ENCODE data around the gene WDR7. TPM values are rescaled to one million over a fixed set of nuclear protein-coding genes. Genes with fewer than 3 reads are reported as not detected.

WDR7 gene
- total RNA-seq, 1 donor from 2014 or later = 28.4 TPM

GRCh38 chr18:56789889-56790180 lies 138.7 kb downstream of the WDR7 start:
- no peak overlapping the region for H3K4me3 Mint-ChIP-seq
- no peak for DNase-seq (ENCODE audit: low spot score)
- H3K9me3 Mint-ChIP-seq = no peaks in the 10 kb centered on the region
- H3K4me1 Mint-ChIP-seq (ENCODE audit: low read depth) = no peaks in the 10 kb centered on the region
- H3K36me3 Mint-ChIP-seq (ENCODE audit: low read depth) = peaks cover 4% of the 10 kb centered on the region
- H3K27me3 Mint-ChIP-seq (ENCODE audit: insufficient read depth) = no peaks in the 10 kb centered on the region
- H3K27ac Mint-ChIP-seq = no peak overlapping the region
- intact Hi-C loops (cut with micrococcal nuclease) = loop anchor here (1.0 to 5.0 kb wide), 2 partner anchors 657 to 772 kb away; no protein-coding TSS in a partner anchor

- Mint-ChIP-seq H3K4me3 (no peak overlapping the region), H3K4me1 (ENCODE audit: low read depth) (no peaks in the 10 kb centered on the region), H3K27me3 (ENCODE audit: insufficient read depth) (no peaks in the 10 kb centered on the region), H3K36me3 (ENCODE audit: low read depth) (peaks cover 2% of the 10 kb centered on the region), H3K27ac (no peak overlapping the region), H3K9me3 (no peaks in the 10 kb centered on the region)
- intact Hi-C loops (cut with micrococcal nuclease) = no loop called here
- no peak for DNase-seq (ENCODE audit: low spot score)
Observed at GRCh38 chr18:56795381-56795780, 144.2 kb downstream of the WDR7 start.

- no peak overlapping the region for H3K4me3 Mint-ChIP-seq
- no peaks in the 10 kb centered on the region for H3K27me3 Mint-ChIP-seq (ENCODE audit: insufficient read depth)
- H3K36me3 Mint-ChIP-seq (ENCODE audit: low read depth) = peaks cover 2% of the 10 kb centered on the region
- no peaks in the 10 kb centered on the region for H3K4me1 Mint-ChIP-seq (ENCODE audit: low read depth)
- intact Hi-C loops (cut with micrococcal nuclease) = no loop called here
- no peaks in the 10 kb centered on the region for H3K9me3 Mint-ChIP-seq
- no peak overlapping the region for H3K27ac Mint-ChIP-seq
- DNase-seq (ENCODE audit: low spot score) = no peak
Observed at GRCh38 chr18:56799756-56800155, 148.6 kb downstream of the WDR7 start.

- Mint-ChIP-seq H3K4me1 (ENCODE audit: low read depth) (no peaks in the 10 kb centered on the region), H3K4me3 (no peak overlapping the region), H3K9me3 (no peaks in the 10 kb centered on the region), H3K27ac (no peak overlapping the region), H3K27me3 (ENCODE audit: insufficient read depth) (no peaks in the 10 kb centered on the region), H3K36me3 (ENCODE audit: low read depth) (peaks cover 4% of the 10 kb centered on the region)
- DNase-seq (ENCODE audit: low spot score) = no peak
- intact Hi-C loops (cut with micrococcal nuclease) = no loop called here
Observed at GRCh38 chr18:56803051-56803450, 151.9 kb downstream of the WDR7 start.

- Mint-ChIP-seq H3K27ac (no peak overlapping the region), H3K4me3 (no peak overlapping the region), H3K4me1 (ENCODE audit: low read depth) (no peaks in the 10 kb centered on the region), H3K27me3 (ENCODE audit: insufficient read depth) (no peaks in the 10 kb centered on the region), H3K36me3 (ENCODE audit: low read depth) (peaks cover 4% of the 10 kb centered on the region), H3K9me3 (no peaks in the 10 kb centered on the region)
- intact Hi-C loops (cut with micrococcal nuclease) = no loop called here
- DNase-seq (ENCODE audit: low spot score) = no peak
Observed at GRCh38 chr18:56804395-56804794, 153.2 kb downstream of the WDR7 start.

- intact Hi-C loops (cut with micrococcal nuclease) = no loop called here
- Mint-ChIP-seq H3K27me3 (ENCODE audit: insufficient read depth) (no peaks in the 10 kb centered on the region), H3K4me3 (no peak overlapping the region), H3K9me3 (no peaks in the 10 kb centered on the region), H3K27ac (no peak overlapping the region), H3K4me1 (ENCODE audit: low read depth) (no peaks in the 10 kb centered on the region), H3K36me3 (ENCODE audit: low read depth) (peaks cover 1% of the 10 kb centered on the region)
- DNase-seq (ENCODE audit: low spot score) = no peak
Observed at GRCh38 chr18:56807901-56808300, 156.7 kb downstream of the WDR7 start.

GRCh38 chr18:56812674-56813073 lies 161.5 kb downstream of the WDR7 start:
- Mint-ChIP-seq H3K36me3 (ENCODE audit: low read depth) (no peaks in the 10 kb centered on the region), H3K27ac (no peak overlapping the region), H3K9me3 (no peaks in the 10 kb centered on the region)

GRCh38 chr18:56815926-56816325 lies 164.8 kb downstream of the WDR7 start:
- Mint-ChIP-seq H3K27me3 (ENCODE audit: insufficient read depth) (no peaks in the 10 kb centered on the region), H3K27ac (no peak overlapping the region), H3K36me3 (ENCODE audit: low read depth) (no peaks in the 10 kb centered on the region), H3K9me3 (no peaks in the 10 kb centered on the region), H3K4me1 (ENCODE audit: low read depth) (no peaks in the 10 kb centered on the region), H3K4me3 (no peak overlapping the region)
- DNase-seq (ENCODE audit: low spot score) = no peak
- intact Hi-C loops (cut with micrococcal nuclease) = no loop called here

More at GRCh38 chr18:56812674-56813073, 161.5 kb downstream of the WDR7 start:
- H3K27me3 Mint-ChIP-seq (ENCODE audit: insufficient read depth) = no peaks in the 10 kb centered on the region
- H3K4me1 Mint-ChIP-seq (ENCODE audit: low read depth) = no peaks in the 10 kb centered on the region
- H3K4me3 Mint-ChIP-seq = no peak overlapping the region
- intact Hi-C loops (cut with micrococcal nuclease) = no loop called here
- no peak for DNase-seq (ENCODE audit: low spot score)

- Mint-ChIP-seq H3K4me3 (no peak overlapping the region), H3K27me3 (ENCODE audit: insufficient read depth) (no peaks in the 10 kb centered on the region), H3K4me1 (ENCODE audit: low read depth) (peaks cover 4% of the 10 kb centered on the region), H3K36me3 (ENCODE audit: low read depth) (peaks cover 2% of the 10 kb centered on the region), H3K9me3 (peaks cover 7% of the 10 kb centered on the region), H3K27ac (no peak overlapping the region)
- DNase-seq (ENCODE audit: low spot score) = no peak
- intact Hi-C loops (cut with micrococcal nuclease) = no loop called here
Observed at GRCh38 chr18:56823986-56824565, 172.9 kb downstream of the WDR7 start.

- intact Hi-C loops (cut with micrococcal nuclease) = no loop called here
- DNase-seq (ENCODE audit: low spot score) = no peak
- peaks cover 4% of the 10 kb centered on the region for H3K36me3 Mint-ChIP-seq (ENCODE audit: low read depth)
- H3K4me1 Mint-ChIP-seq (ENCODE audit: low read depth) = peaks cover 4% of the 10 kb centered on the region
- H3K27me3 Mint-ChIP-seq (ENCODE audit: insufficient read depth) = no peaks in the 10 kb centered on the region
- H3K4me3 Mint-ChIP-seq = no peak overlapping the region
- no peak overlapping the region for H3K27ac Mint-ChIP-seq
- H3K9me3 Mint-ChIP-seq = peaks cover 7% of the 10 kb centered on the region
Observed at GRCh38 chr18:56825321-56825720, 174.2 kb downstream of the WDR7 start.

- Mint-ChIP-seq H3K36me3 (ENCODE audit: low read depth) (peaks cover 4% of the 10 kb centered on the region), H3K27me3 (ENCODE audit: insufficient read depth) (no peaks in the 10 kb centered on the region), H3K4me1 (ENCODE audit: low read depth) (peaks cover 6% of the 10 kb centered on the region), H3K27ac (no peak overlapping the region), H3K9me3 (peaks cover 7% of the 10 kb centered on the region), H3K4me3 (no peak overlapping the region)
- no peak for DNase-seq (ENCODE audit: low spot score)
- intact Hi-C loops (cut with micrococcal nuclease) = no loop called here
Observed at GRCh38 chr18:56825878-56826277, 174.7 kb downstream of the WDR7 start.

GRCh38 chr18:56831988-56832387 lies 180.8 kb downstream of the WDR7 start:
- H3K27ac Mint-ChIP-seq = no peak overlapping the region
- H3K9me3 Mint-ChIP-seq = peaks cover 4% of the 10 kb centered on the region
- DNase-seq (ENCODE audit: low spot score) = no peak
- H3K4me3 Mint-ChIP-seq = no peak overlapping the region
- H3K27me3 Mint-ChIP-seq (ENCODE audit: insufficient read depth) = no peaks in the 10 kb centered on the region
- H3K4me1 Mint-ChIP-seq (ENCODE audit: low read depth) = peaks cover 5% of the 10 kb centered on the region
- peaks cover 2% of the 10 kb centered on the region for H3K36me3 Mint-ChIP-seq (ENCODE audit: low read depth)
- intact Hi-C loops (cut with micrococcal nuclease) = no loop called here

- no peak for DNase-seq (ENCODE audit: low spot score)
- intact Hi-C loops (cut with micrococcal nuclease) = no loop called here
- Mint-ChIP-seq H3K27ac (no peak overlapping the region), H3K27me3 (ENCODE audit: insufficient read depth) (no peaks in the 10 kb centered on the region), H3K9me3 (no peaks in the 10 kb centered on the region), H3K4me3 (no peak overlapping the region), H3K36me3 (ENCODE audit: low read depth) (no peaks in the 10 kb centered on the region), H3K4me1 (ENCODE audit: low read depth) (peaks cover 5% of the 10 kb centered on the region)
Observed at GRCh38 chr18:56835331-56835730, 184.2 kb downstream of the WDR7 start.

- no peak overlapping the region for H3K27ac Mint-ChIP-seq
- DNase-seq (ENCODE audit: low spot score) = no peak
- intact Hi-C loops (cut with micrococcal nuclease) = no loop called here
- peaks cover 1% of the 10 kb centered on the region for H3K4me1 Mint-ChIP-seq (ENCODE audit: low read depth)
- no peaks in the 10 kb centered on the region for H3K9me3 Mint-ChIP-seq
- H3K4me3 Mint-ChIP-seq = no peak overlapping the region
- no peaks in the 10 kb centered on the region for H3K27me3 Mint-ChIP-seq (ENCODE audit: insufficient read depth)
- no peaks in the 10 kb centered on the region for H3K36me3 Mint-ChIP-seq (ENCODE audit: low read depth)
Observed at GRCh38 chr18:56836173-56836572, 185.0 kb downstream of the WDR7 start.

Data from activated T-helper 1 cell treated with anti-CD3 and anti-CD28 coated beads, Interleukin-12 subunit alpha, Interleukin-12 subunit beta, Interleukin-2, Interleukin-4 antibody, amounts not matched to agents 30 ng/mL and 10 ng/mL and 1 ng/mL, durations not matched to agents 14 hours and 24 hours and 36 hours (primary cell).